GM12878 (cell line): ENCODE results near the gene BAG5. TPM values are rescaled to one million over a fixed set of nuclear protein-coding genes. Genes with fewer than 3 reads are reported as not detected.

Experiments
- ATAC-seq: fragments of 200-7000 bp; cut with Tn5 transposase; 3 replicates; pipeline ENCODE4 v1.9.1; 2020; ENCODE audit warnings: mild to moderate bottlenecking, moderate library complexity
- BruUV-seq: library from RNA; stranded (reverse); fragments of 400-500 nt; replicated peaks from 2 replicates; lab custom pipeline; 2021; lab: Mats Ljungman, UMichigan
- CTCF ChIA-PET: fragments of 300-600 bp; sonication (Branson Sonifier 250); formaldehyde crosslinking; extraction: SDS; loops from one replicate; lab custom pipeline; 2021; ENCODE audit warnings: inconsistent platforms; lab: Yijun Ruan, JAX
- POLR2A ChIA-PET: fragments of 350-600 bp; formaldehyde crosslinking; extraction: SDS; loops from one replicate; lab custom pipeline; 2021; ENCODE audit warnings: inconsistent platforms; lab: Charles Lee
- RAD21 ChIA-PET: fragments of 300-600 bp; sonication (Branson Sonifier 250); formaldehyde crosslinking; loops from one replicate; lab custom pipeline; 2023; ENCODE audit warnings: antibody characterized with exemption; ENCODE audit not compliant: unreplicated experiment; lab: Charles Lee
- SMC1A ChIA-PET: fragments of 300-600 bp; sonication (Branson Sonifier 250); formaldehyde crosslinking; loops from one replicate; lab custom pipeline; 2023; ENCODE audit not compliant: unreplicated experiment, uncharacterized antibody; lab: Charles Lee
- DNase-seq: peaks from one replicate; pipeline ENCODE4 v3.0.0-alpha.2; 2011; ENCODE audit warnings: low read depth, low spot score
- FAIRE-seq: peaks from 3 replicates; lab custom pipeline; 2011; peaks lifted over from hg19 to GRCh38; lab: Jason Lieb, UNC
- H2AFZ ChIP-seq: 2 replicates; pipeline ENCODE4 v1.6.0; 2011; ENCODE audit warnings: low read depth, low read length, control low read depth; ENCODE audit not compliant: control insufficient read depth
- H3K27ac ChIP-seq: 2 replicates; pipeline ENCODE4 v1.5.1; 2011; ENCODE audit warnings: control low read depth; ENCODE audit not compliant: control insufficient read depth, insufficient read depth
- H3K27me3 ChIP-seq, 2 experiments: replicated peaks in 1 of 2; 2 replicates each; pipeline versions ENCODE4 v1.6.0 to v1.6.1; 2011; ENCODE audit warnings: low read length in 1 of 2; ENCODE audit not compliant: control insufficient read depth in 2 of 2, insufficient read depth in 2 of 2
- H3K36me3 ChIP-seq, 2 experiments: 2 replicates each; pipeline ENCODE4 v1.5.1; 2011; ENCODE audit warnings: low read length in 1 of 2; ENCODE audit not compliant: control insufficient read depth in 2 of 2, insufficient read depth in 2 of 2
- H3K4me1 ChIP-seq: 2 replicates; pipeline ENCODE4 v1.6.1; 2011; ENCODE audit warnings: mild to moderate bottlenecking, low read length, moderate library complexity, mixed read lengths; ENCODE audit not compliant: control insufficient read depth, insufficient read depth
- H3K4me2 ChIP-seq: 2 replicates; pipeline ENCODE4 v1.6.0; 2011; ENCODE audit warnings: control low read depth; ENCODE audit not compliant: control insufficient read depth, insufficient read depth
- H3K4me3 ChIP-seq: fragments of 200-600 bp; sonication (generic); 2 replicates; pipeline ENCODE4 v1.5.1; 2016
- H3K79me2 ChIP-seq: 2 replicates; pipeline ENCODE4 v1.6.0; 2011; ENCODE audit warnings: low read length; ENCODE audit not compliant: control insufficient read depth, insufficient read depth
- H3K9ac ChIP-seq: 2 replicates; pipeline ENCODE4 v1.8.0; 2011; ENCODE audit warnings: low read length, control low read depth, mixed read lengths; ENCODE audit not compliant: control insufficient read depth, insufficient read depth
- H3K9me3 ChIP-seq: replicated peaks from 3 replicates; pipeline ENCODE4 v1.5.1; 2011; ENCODE audit warnings: mild to moderate bottlenecking, low read length; ENCODE audit not compliant: control insufficient read depth, insufficient read depth
- H4K20me1 ChIP-seq: 2 replicates; pipeline ENCODE4 v1.6.0; 2011; ENCODE audit not compliant: control insufficient read depth, insufficient read depth
- CEBPB ChIP-seq, 2 experiments: fragments of 150-350 bp in 1 of 2; IDR thresholded peaks; 2 replicates each; pipeline ENCODE4 v1.6.1; 2012 to 2014; ENCODE audit warnings: low read depth in 2 of 2, low read length in 2 of 2, borderline replicate concordance in 1 of 2, inconsistent platforms in 1 of 2
- CHD2 ChIP-seq: IDR thresholded peaks from 2 replicates; pipeline ENCODE4 v1.6.1; 2011; ENCODE audit warnings: low read depth, low read length, improper control_type of control experiment, borderline replicate concordance
- CUX1 ChIP-seq: IDR thresholded peaks from 2 replicates; pipeline ENCODE4 v1.6.1; 2012; ENCODE audit warnings: improper control_type of control experiment, low read depth, low read length; ENCODE audit not compliant: insufficient replicate concordance
- FOXM1 ChIP-seq: IDR thresholded peaks from 2 replicates; pipeline ENCODE4 v1.6.1; 2012; ENCODE audit warnings: low read depth, mild to moderate bottlenecking, inconsistent platforms, low read length, moderate library complexity
- IRF4 ChIP-seq: IDR thresholded peaks from 2 replicates; pipeline ENCODE4 v1.6.1; 2011; ENCODE audit warnings: low read depth, low read length
- PAX8 ChIP-seq: fragments of 450-650 bp; IDR thresholded peaks from 2 replicates; pipeline ENCODE4 v1.6.1; 2017; ENCODE audit warnings: mild to moderate bottlenecking, moderate library complexity
- PML ChIP-seq: IDR thresholded peaks from 2 replicates; pipeline ENCODE4 v1.6.1; 2012; ENCODE audit warnings: low read length, inconsistent platforms
- SMAD5 ChIP-seq: IDR thresholded peaks from 2 replicates; pipeline ENCODE4 v1.6.1; 2016; ENCODE audit warnings: antibody characterized with exemption, low read depth
- SMC3 ChIP-seq: IDR thresholded peaks from 2 replicates; pipeline ENCODE4 v1.6.1; 2011; ENCODE audit warnings: low read length, improper control_type of control experiment, borderline replicate concordance
- TCF7 ChIP-seq: IDR thresholded peaks from 2 replicates; pipeline ENCODE4 v1.6.1; 2014; ENCODE audit warnings: antibody characterized with exemption, borderline replicate concordance
- ZNF207 ChIP-seq: fragments of 450-650 bp; IDR thresholded peaks from 2 replicates; pipeline ENCODE4 v1.6.1; 2014; ENCODE audit warnings: antibody characterized with exemption, mild to moderate bottlenecking, borderline replicate concordance
- ZNF24 ChIP-seq: fragments of 450-650 bp; IDR thresholded peaks from 2 replicates; pipeline ENCODE4 v1.6.1; 2017; ENCODE audit warnings: antibody characterized with exemption, mild to moderate bottlenecking
- WGBS: methylation state at CpG from one replicate; pipeline ENCODE4 v1.1.6; 2016; ENCODE audit warnings: low lambda C conversion rate; ENCODE audit not compliant: insufficient replicate concordance, insufficient coverage; ENCODE audit errors: missing lambda C conversion rate; 5-methylcytosine and 5-hydroxymethylcytosine counted together
- in situ Hi-C: fragments of 300-500 bp; cut with MboI; formaldehyde crosslinking; loops from 9 replicates; pipeline ENCODE4 v1.14.3; 2018; ENCODE audit warnings: mixed read lengths
- intact Hi-C: fragments of 100-400 bp; cut with micrococcal nuclease; formaldehyde crosslinking; loops from one replicate; pipeline ENCODE4 v1.14.2; 2022; ENCODE audit not compliant: unreplicated experiment
- polyA plus RNA-seq, 11 experiments: library from polyadenylated mRNA; depleted of rRNA in 4 of 11; unstranded in 6 of 11; stranded (reverse) in 5 of 11; fragments of >200 nt; fragmentation: Nextera tagmentation in 4 of 11; fragmentation: Illumina TruSeq in 1 of 11; extraction: Ambion mirVana in 4 of 11; extraction: Trizol in 1 of 11; gene quantifications; 1 replicate in 1 of 11; 2 replicates in 10 of 11; pipeline versions ENCODE4 v1.2.1 to v1.2.3, GENCODE V29; 2011 to 2016; ENCODE audit warnings: inconsistent platforms in 2 of 11, missing spikeins in 2 of 11, low read depth in 1 of 11
- total RNA-seq, 4 experiments: library from RNA; depleted of rRNA in 3 of 4; stranded (reverse); fragments of >200 nt in 3 of 4; fragmentation: Illumina TruSeq in 1 of 4; extraction: Trizol in 1 of 4; gene quantifications; 2 replicates each; pipeline versions ENCODE4 v1.2.1 to v1.2.3, GENCODE V29; 2013 to 2021
- TF ChIP-seq, protein P1 (sequence below): fragments of 450-650 bp; IDR thresholded peaks from 2 replicates; pipeline ENCODE4 v1.6.1; 2016; ENCODE audit warnings: mild to moderate bottlenecking, moderate library complexity, borderline replicate concordance

The BAG5 gene
- total and polyA plus RNA-seq, 10 of the 15 experiments (the other 5 are each of a cell fraction or from before 2014, with no cell fraction given): 9.9 to 30.5 (median 20.1) TPM

DNA sequence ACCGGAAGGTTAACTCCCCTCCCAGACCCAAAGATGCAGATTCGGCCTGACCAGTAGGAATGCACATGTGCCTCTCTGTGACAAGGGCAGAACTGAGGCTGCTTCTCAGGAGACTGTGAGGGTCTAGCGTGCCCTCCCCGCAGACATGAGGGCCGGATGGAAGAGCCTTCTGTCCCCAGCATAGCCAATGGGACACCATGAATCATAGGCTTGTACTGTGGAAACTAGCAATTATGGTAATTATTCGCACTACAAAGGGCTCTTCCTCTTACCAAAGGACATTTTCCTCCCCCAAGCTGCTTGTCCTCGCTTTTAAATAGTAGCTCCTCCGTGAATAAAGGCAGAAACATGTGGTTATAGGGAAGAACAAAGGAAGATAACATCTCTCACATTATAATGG is 6.5 kb upstream of the BAG5 start:
- in situ Hi-C loops: no loop called here
- TF ChIP-seq PAX8 (no peak), CUX1 (no peak), IRF4 (no peak), ZNF207 (no peak), CEBPB (IDR thresholded peaks at IDR 0.05; ENCODE audit: borderline replicate concordance in 1 of 2, low read depth in 2 of 2, low read length in 2 of 2) (no peak), CHD2 (no peak), SMAD5 (no peak), SMC3 (no peak), FOXM1 (no peak), ZNF24 (no peak), TCF7 (no peak), PML (no peak)
- TF ChIP-seq, protein P1, sequence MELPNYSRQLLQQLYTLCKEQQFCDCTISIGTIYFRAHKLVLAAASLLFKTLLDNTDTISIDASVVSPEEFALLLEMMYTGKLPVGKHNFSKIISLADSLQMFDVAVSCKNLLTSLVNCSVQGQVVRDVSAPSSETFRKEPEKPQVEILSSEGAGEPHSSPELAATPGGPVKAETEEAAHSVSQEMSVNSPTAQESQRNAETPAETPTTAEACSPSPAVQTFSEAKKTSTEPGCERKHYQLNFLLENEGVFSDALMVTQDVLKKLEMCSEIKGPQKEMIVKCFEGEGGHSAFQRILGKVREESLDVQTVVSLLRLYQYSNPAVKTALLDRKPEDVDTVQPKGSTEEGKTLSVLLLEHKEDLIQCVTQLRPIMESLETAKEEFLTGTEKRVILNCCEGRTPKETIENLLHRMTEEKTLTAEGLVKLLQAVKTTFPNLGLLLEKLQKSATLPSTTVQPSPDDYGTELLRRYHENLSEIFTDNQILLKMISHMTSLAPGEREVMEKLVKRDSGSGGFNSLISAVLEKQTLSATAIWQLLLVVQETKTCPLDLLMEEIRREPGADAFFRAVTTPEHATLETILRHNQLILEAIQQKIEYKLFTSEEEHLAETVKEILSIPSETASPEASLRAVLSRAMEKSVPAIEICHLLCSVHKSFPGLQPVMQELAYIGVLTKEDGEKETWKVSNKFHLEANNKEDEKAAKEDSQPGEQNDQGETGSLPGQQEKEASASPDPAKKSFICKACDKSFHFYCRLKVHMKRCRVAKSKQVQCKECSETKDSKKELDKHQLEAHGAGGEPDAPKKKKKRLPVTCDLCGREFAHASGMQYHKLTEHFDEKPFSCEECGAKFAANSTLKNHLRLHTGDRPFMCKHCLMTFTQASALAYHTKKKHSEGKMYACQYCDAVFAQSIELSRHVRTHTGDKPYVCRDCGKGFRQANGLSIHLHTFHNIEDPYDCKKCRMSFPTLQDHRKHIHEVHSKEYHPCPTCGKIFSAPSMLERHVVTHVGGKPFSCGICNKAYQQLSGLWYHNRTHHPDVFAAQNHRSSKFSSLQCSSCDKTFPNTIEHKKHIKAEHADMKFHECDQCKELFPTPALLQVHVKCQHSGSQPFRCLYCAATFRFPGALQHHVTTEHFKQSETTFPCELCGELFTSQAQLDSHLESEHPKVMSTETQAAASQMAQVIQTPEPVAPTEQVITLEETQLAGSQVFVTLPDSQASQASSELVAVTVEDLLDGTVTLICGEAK: no peak
- Histone ChIP-seq H3K9ac (no peak overlapping the region), H3K4me3 (no peak overlapping the region), H3K79me2 (peaks cover 35% of the 10 kb centered on the region), H3K27me3 (no peaks in the 10 kb centered on the region), H3K9me3 (no peaks in the 10 kb centered on the region), H2AFZ (no peak overlapping the region), H3K36me3 (no peaks in the 10 kb centered on the region; a peak in 2 of 4 replicates), H3K4me2 (no peak overlapping the region), H3K27ac (no peak overlapping the region), H4K20me1 (no peaks in the 10 kb centered on the region; the same call in 1 of the 2 replicates), H3K4me1 (peaks cover 15% of the 10 kb centered on the region)
- no TSS peak for BruUV-seq
- POLR2A ChIA-PET: interaction anchor here (0.5 kb wide), 2 partner anchors 32 to 243 kb away, joined by 3 to 5 read pairs; no protein-coding TSS in a partner anchor
- RAD21 ChIA-PET: interaction anchor here (0.9 kb wide), 1 partner anchor 147 kb away, joined by 3 read pairs; the partner anchor contains the start of genes XRCC3 and ZFYVE21
- CTCF ChIA-PET: interaction anchor here (0.5 to 1.2 kb wide), 5 partner anchors 8 to 239 kb away, joined by 3 read pairs; no protein-coding TSS in a partner anchor
- DNase-seq (no peak), ATAC-seq (no peak), FAIRE-seq (no peak)
- intact Hi-C loops: no loop called here
- WGBS: 92% methylated on average over 8 of the region's 8 CpGs
- SMC1A ChIA-PET: interaction anchor here (1.1 to 1.6 kb wide), 3 partner anchors 52 to 240 kb away, joined by 3 to 7 read pairs (median 3); no protein-coding TSS in a partner anchor
